SU-DHL-6 (cell line): ENCODE results near the gene FSTL4.

ENCODE experiments used
- CTCF ChIP-seq: fragments of 200-600 bp; sonication (generic); IDR thresholded peaks from one replicate; pipeline ENCODE4 v1.5.1; 2017; ENCODE audit warnings: antibody characterized with exemption, mild to moderate bottlenecking, low read length, moderate library complexity; ENCODE audit not compliant: insufficient read depth, poor library complexity, severe bottlenecking
- EZH2phosphoT487 ChIP-seq: fragments of 200-600 bp; sonication (generic), shearing (Covaris generic); conservative IDR thresholded peaks from 2 replicates; pipeline ENCODE4 v1.6.1; 2018; ENCODE audit warnings: mild to moderate bottlenecking, antibody characterized with exemption, low read length, moderate library complexity, mixed read lengths

GRCh38 chr5:133426264-133426663, 186.1 kb downstream of the FSTL4 start:
- TF ChIP-seq CTCF (no peak), EZH2phosphoT487 (no peak)
